ENCODE measurements around the gene SH3GL1. TPM values are rescaled to one million over a fixed set of nuclear protein-coding genes. Genes with fewer than 3 reads are reported as not detected.
A peak's percentile ranks its signal among the peaks of the same experiment; 100 is the strongest.

The SH3GL1 gene
- total RNA-seq, 2 experiments from 2014 or later, result 54.6 to 56.8 TPM

- no peak for ATAC-seq (ENCODE audit: low read depth)
- POLR2A ChIA-PET, result no interaction called here
Observed at GRCh38 chr19:4374498-4375163, 25.7 kb downstream of the SH3GL1 start.

GRCh38 chr19:4373601-4374497 lies 26.5 kb downstream of the SH3GL1 start:
- Mint-ChIP-seq H3K9me3 (no peaks in the 10 kb centered on the region), H3K4me3 (no peak overlapping the region), H3K4me1 (peaks cover 39% of the 10 kb centered on the region), H3K36me3 (peaks cover 2% of the 10 kb centered on the region), H3K27ac (peak overlapping the region; percentile 32), H3K27me3 (no peaks in the 10 kb centered on the region)
- POLR2A ChIA-PET, result no interaction called here
- ATAC-seq (ENCODE audit: low read depth) (no peak), DNase-seq (no peak)

More at GRCh38 chr19:4374498-4375163, 25.7 kb downstream of the SH3GL1 start:
- Mint-ChIP-seq H3K27me3 (no peaks in the 10 kb centered on the region), H3K27ac (no peak overlapping the region), H3K4me1 (peaks cover 41% of the 10 kb centered on the region), H3K9me3 (no peaks in the 10 kb centered on the region), H3K4me3 (no peak overlapping the region), H3K36me3 (peaks cover 5% of the 10 kb centered on the region)
- no peak for DNase-seq

- Mint-ChIP-seq H3K27ac (no peak overlapping the region), H3K36me3 (peaks cover 3% of the 10 kb centered on the region), H3K27me3 (no peaks in the 10 kb centered on the region), H3K4me3 (no peak overlapping the region), H3K9me3 (no peaks in the 10 kb centered on the region), H3K4me1 (peaks cover 43% of the 10 kb centered on the region)
- no peak for ATAC-seq (ENCODE audit: low read depth)
- DNase-seq, result no peak
- POLR2A ChIA-PET, result no interaction called here
Observed at GRCh38 chr19:4373013-4373367, 27.4 kb downstream of the SH3GL1 start.

GRCh38 chr19:4372165-4373012 lies 28.0 kb downstream of the SH3GL1 start:
- H3K27me3 Mint-ChIP-seq, result no peaks in the 10 kb centered on the region
- H3K36me3 Mint-ChIP-seq, result peaks cover 5% of the 10 kb centered on the region
- ATAC-seq (ENCODE audit: low read depth), result no peak
- H3K27ac Mint-ChIP-seq, result peak overlapping the region; percentile 16
- no peak for DNase-seq
- peaks cover 45% of the 10 kb centered on the region for H3K4me1 Mint-ChIP-seq
- H3K4me3 Mint-ChIP-seq, result no peak overlapping the region
- H3K9me3 Mint-ChIP-seq, result no peaks in the 10 kb centered on the region
- POLR2A ChIA-PET, result interaction anchor here (0.8 kb wide), 1 partner anchor 10 kb away, joined by 5 read pairs; no protein-coding TSS in a partner anchor

GRCh38 chr19:4371247-4372164 lies 28.8 kb downstream of the SH3GL1 start:
- POLR2A ChIA-PET, result interaction anchor here (0.8 to 2.3 kb wide), 2 partner anchors 8 to 10 kb away, joined by 5 to 15 read pairs; no protein-coding TSS in a partner anchor
- ATAC-seq (ENCODE audit: low read depth), result no peak
- H3K4me1 Mint-ChIP-seq, result peaks cover 44% of the 10 kb centered on the region
- no peaks in the 10 kb centered on the region for H3K9me3 Mint-ChIP-seq
- H3K36me3 Mint-ChIP-seq, result peaks cover 7% of the 10 kb centered on the region
- peak overlapping the region; percentile 98 for H3K27ac Mint-ChIP-seq
- DNase-seq, result peak; percentile 33
- no peak overlapping the region for H3K4me3 Mint-ChIP-seq
- H3K27me3 Mint-ChIP-seq, result no peaks in the 10 kb centered on the region

- Mint-ChIP-seq H3K27me3 (no peaks in the 10 kb centered on the region), H3K4me1 (peaks cover 36% of the 10 kb centered on the region), H3K9me3 (no peaks in the 10 kb centered on the region), H3K27ac (peak overlapping the region; percentile 98), H3K4me3 (peak overlapping the region; percentile 78), H3K36me3 (peaks cover 7% of the 10 kb centered on the region)
- POLR2A ChIA-PET, result interaction anchor here (0.6 to 2.6 kb wide), 10 partner anchors 9 to 37 kb away, joined by 3 to 19 read pairs (median 6); partner anchors contain the start of genes CHAF1A, MPND and SH3GL1
- peak; percentile 39 for DNase-seq
- no peak for ATAC-seq (ENCODE audit: low read depth)
Observed at GRCh38 chr19:4370418-4371041, 29.8 kb downstream of the SH3GL1 start.

- ATAC-seq (ENCODE audit: low read depth) (peak; percentile 59), DNase-seq (peak; percentile 82)
- no peaks in the 10 kb centered on the region for H3K27me3 Mint-ChIP-seq
- H3K9me3 Mint-ChIP-seq, result no peaks in the 10 kb centered on the region
- H3K4me1 Mint-ChIP-seq, result peaks cover 34% of the 10 kb centered on the region
- POLR2A ChIA-PET, result interaction anchor here (0.6 to 2.6 kb wide), 10 partner anchors 10 to 38 kb away, joined by 3 to 19 read pairs (median 6); partner anchors contain the start of genes CHAF1A, MPND and SH3GL1
- H3K36me3 Mint-ChIP-seq, result peaks cover 8% of the 10 kb centered on the region
- H3K27ac Mint-ChIP-seq, result peak overlapping the region; percentile 98
- peak overlapping the region; percentile 78 for H3K4me3 Mint-ChIP-seq
Observed at GRCh38 chr19:4369888-4370260, 30.5 kb downstream of the SH3GL1 start.

GRCh38 chr19:4369109-4369887 lies 31.0 kb downstream of the SH3GL1 start:
- peak overlapping the region; percentile 98 for H3K27ac Mint-ChIP-seq
- no peaks in the 10 kb centered on the region for H3K9me3 Mint-ChIP-seq
- peaks cover 34% of the 10 kb centered on the region for H3K4me1 Mint-ChIP-seq
- H3K27me3 Mint-ChIP-seq, result no peaks in the 10 kb centered on the region
- peak; percentile 79 for ATAC-seq (ENCODE audit: low read depth)
- H3K4me3 Mint-ChIP-seq, result peak overlapping the region; percentile 78
- H3K36me3 Mint-ChIP-seq, result peaks cover 9% of the 10 kb centered on the region
- peak; percentile 84 for DNase-seq
- POLR2A ChIA-PET, result interaction anchor here (0.8 to 2.6 kb wide), 8 partner anchors 11 to 33 kb away, joined by 3 to 19 read pairs (median 6); partner anchors contain the start of genes CHAF1A, MPND and SH3GL1

- peak overlapping the region; percentile 98 for H3K27ac Mint-ChIP-seq
- peaks cover 10% of the 10 kb centered on the region for H3K36me3 Mint-ChIP-seq
- POLR2A ChIA-PET, result interaction anchor here (0.5 to 2.6 kb wide), 4 partner anchors 14 to 34 kb away, joined by 3 to 19 read pairs (median 6); partner anchors contain the start of gene CHAF1A
- H3K4me3 Mint-ChIP-seq, result peak overlapping the region; percentile 78
- DNase-seq (peak; percentile 41), ATAC-seq (ENCODE audit: low read depth) (no peak)
- no peaks in the 10 kb centered on the region for H3K27me3 Mint-ChIP-seq
- H3K9me3 Mint-ChIP-seq, result no peaks in the 10 kb centered on the region
- H3K4me1 Mint-ChIP-seq, result peaks cover 29% of the 10 kb centered on the region
Observed at GRCh38 chr19:4368128-4368820, 32.1 kb downstream of the SH3GL1 start.

- ATAC-seq (ENCODE audit: low read depth) (no peak), DNase-seq (peak; percentile 29)
- peak overlapping the region; percentile 77 for H3K27ac Mint-ChIP-seq
- peaks cover 29% of the 10 kb centered on the region for H3K4me1 Mint-ChIP-seq
- no peaks in the 10 kb centered on the region for H3K27me3 Mint-ChIP-seq
- POLR2A ChIA-PET, result interaction anchor here (0.5 to 1.0 kb wide), 2 partner anchors 14 to 25 kb away, joined by 3 to 8 read pairs; no protein-coding TSS in a partner anchor
- peaks cover 10% of the 10 kb centered on the region for H3K36me3 Mint-ChIP-seq
- H3K9me3 Mint-ChIP-seq, result no peaks in the 10 kb centered on the region
- H3K4me3 Mint-ChIP-seq, result no peak overlapping the region
Observed at GRCh38 chr19:4367781-4368127, 32.6 kb downstream of the SH3GL1 start.
